ENCODE data around the gene ASPSCR1. TPM values are rescaled to one million over a fixed set of nuclear protein-coding genes. Genes with fewer than 3 reads are reported as not detected.

The ASPSCR1 gene
- total and polyA plus RNA-seq, 2 of the 13 experiments (the other 11 are each of a cell fraction or from before 2014, with no cell fraction given) = 274 to 314 TPM

DNA sequence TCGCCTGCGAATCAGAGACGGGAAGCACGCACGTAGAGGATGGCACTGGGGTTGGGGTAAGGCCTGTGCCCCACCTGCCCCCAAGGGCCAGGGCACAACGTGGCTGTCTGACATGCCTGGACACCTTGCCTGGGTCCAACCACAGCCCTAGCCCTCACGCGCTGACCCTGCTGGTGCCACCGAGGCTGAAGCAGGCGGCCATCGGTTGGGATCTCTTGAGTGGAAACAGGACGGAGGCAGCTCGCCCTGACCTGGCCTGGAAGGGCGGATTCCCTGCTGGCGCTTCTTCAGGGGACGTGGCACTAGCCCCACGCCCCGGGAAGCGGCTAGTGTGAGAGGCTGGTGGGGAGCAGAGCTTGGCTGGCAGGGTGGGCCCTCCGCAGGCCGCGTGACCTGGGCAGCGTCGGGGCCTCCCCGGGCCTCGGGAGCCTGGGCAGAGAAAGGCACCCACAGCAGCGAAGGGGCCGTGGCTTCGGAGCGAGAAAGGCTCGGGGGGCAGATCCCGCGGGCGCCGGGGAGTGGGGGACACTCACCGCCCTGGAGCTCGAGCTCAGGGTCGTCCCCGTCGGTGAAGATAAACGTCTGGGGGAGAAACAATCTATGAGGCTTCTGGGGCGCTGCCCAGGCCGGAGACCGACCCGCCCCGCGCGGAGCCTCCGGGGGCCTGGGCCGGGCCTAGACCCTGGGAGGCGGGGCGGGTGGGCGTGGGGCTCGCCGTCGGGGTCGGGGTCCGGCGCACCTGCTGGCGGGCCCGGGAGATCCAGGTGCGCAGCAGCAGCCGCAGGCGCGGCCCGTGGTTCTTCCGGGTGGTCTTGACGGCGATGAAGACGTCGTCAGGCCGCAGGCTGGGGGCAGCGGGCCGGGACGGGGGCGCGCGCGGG is 73.6 kb downstream of the ASPSCR1 start:
- Histone ChIP-seq H3K36me3 (replicated peaks in 1 of 2; ENCODE audit: control insufficient read depth in 1 of 2, insufficient read depth in 2 of 2, low read length in 2 of 2) (peaks cover 19 to 48% of the 10 kb centered on the region in 2 experiments), H2AFZ (ENCODE audit: low read length) (no peak overlapping the region), H3K79me2 (ENCODE audit: insufficient read depth, low read length) (peaks cover 37% of the 10 kb centered on the region), H3K9ac (ENCODE audit: insufficient read depth, low read depth, low read length) (peak overlapping the region; percentile 88), H3K27me3 (ENCODE audit: control insufficient read depth in 1 of 2, insufficient read depth in 2 of 2, low read length in 2 of 2) (no peaks in the 10 kb centered on the region; a peak in 2 of 5 replicates), H3K4me1 (ENCODE audit: insufficient read depth, low read length) (peaks cover 42% of the 10 kb centered on the region), H3K4me3 (replicated peaks in 1 of 3; ENCODE audit: insufficient read depth in 1 of 3, low read depth in 2 of 3, low read length in 3 of 3) (peak overlapping the region; percentile 76 to 99 (median 95)), H3K4me2 (ENCODE audit: low read depth, low read length) (peak overlapping the region; percentile 100), H4K20me1 (ENCODE audit: insufficient read depth, low read length) (no peaks in the 10 kb centered on the region; the same call in 1 of the 2 replicates), H3K9me3 (ENCODE audit: low read length) (no peaks in the 10 kb centered on the region), H3K27ac (ENCODE audit: extremely low read length, insufficient read depth, low read length) (peak overlapping the region; percentile 71)
- DNase-seq (ENCODE audit: low spot score) (no peak), ATAC-seq (peak; percentile 23), FAIRE-seq (no peak)
- intact Hi-C loops (cut with micrococcal nuclease; ENCODE audit: unreplicated experiment) (loop anchor here (1.0 to 5.0 kb wide), 2 partner anchors 14 to 46 kb away; partner anchors contain the start of genes DCXR and FASN), in situ Hi-C loops (cut with HindIII; ENCODE audit: extremely low pct_ligation_motif_present, low pct_unique_long_range_greater_than_20kb) (no loop called here)
- ChIA-PET POLR2A (interaction anchor here (1.0 to 3.4 kb wide), 6 partner anchors 7 to 179 kb away, joined by 3 to 33 read pairs (median 4); partner anchors contain the start of genes CENPX, DCXR, DUS1L and LRRC45), CTCF (ENCODE audit: low intra/inter-chr PET ratio, low total read pairs) (interaction anchor here (0.6 kb wide), 1 partner anchor 14 kb away, joined by 3 read pairs; the partner anchor contains the start of gene DCXR)
- BruUV-seq (replicated peaks) = no TSS peak
- 25% methylated on average over 25 of the region's 79 CpGs for WGBS (ENCODE audit: low lambda C conversion rate)
- TF ChIP-seq CBFB (CRISPR knock-in tag; IDR thresholded peaks at IDR 0.05) = peak; percentile 15; the same call in 1 of the 2 replicates
- no peak for TF ChIP-seq ZNF761 (CRISPR knock-in tag; conservative IDR thresholded peaks at IDR 0.05)
- TF ChIP-seq RBFOX2 (IDR thresholded peaks at IDR 0.05; ENCODE audit: low read depth, low read length) = peak; percentile 61
- TF ChIP-seq ZNF17 (CRISPR knock-in tag; IDR thresholded peaks at IDR 0.05) = no peak
- TF ChIP-seq ZNF777 (CRISPR knock-in tag; IDR thresholded peaks at IDR 0.05) = peak; percentile 87
- TF ChIP-seq ZNF879 (CRISPR knock-in tag; IDR thresholded peaks at IDR 0.05) = no peak
- TF ChIP-seq ZSCAN31 (CRISPR knock-in tag; IDR thresholded peaks at IDR 0.05; ENCODE audit: low read depth) = peak; percentile 72; the same call in 1 of the 2 replicates
- TF ChIP-seq ZBTB42 (CRISPR knock-in tag; IDR thresholded peaks at IDR 0.05) = no peak
- TF ChIP-seq, protein P1, sequence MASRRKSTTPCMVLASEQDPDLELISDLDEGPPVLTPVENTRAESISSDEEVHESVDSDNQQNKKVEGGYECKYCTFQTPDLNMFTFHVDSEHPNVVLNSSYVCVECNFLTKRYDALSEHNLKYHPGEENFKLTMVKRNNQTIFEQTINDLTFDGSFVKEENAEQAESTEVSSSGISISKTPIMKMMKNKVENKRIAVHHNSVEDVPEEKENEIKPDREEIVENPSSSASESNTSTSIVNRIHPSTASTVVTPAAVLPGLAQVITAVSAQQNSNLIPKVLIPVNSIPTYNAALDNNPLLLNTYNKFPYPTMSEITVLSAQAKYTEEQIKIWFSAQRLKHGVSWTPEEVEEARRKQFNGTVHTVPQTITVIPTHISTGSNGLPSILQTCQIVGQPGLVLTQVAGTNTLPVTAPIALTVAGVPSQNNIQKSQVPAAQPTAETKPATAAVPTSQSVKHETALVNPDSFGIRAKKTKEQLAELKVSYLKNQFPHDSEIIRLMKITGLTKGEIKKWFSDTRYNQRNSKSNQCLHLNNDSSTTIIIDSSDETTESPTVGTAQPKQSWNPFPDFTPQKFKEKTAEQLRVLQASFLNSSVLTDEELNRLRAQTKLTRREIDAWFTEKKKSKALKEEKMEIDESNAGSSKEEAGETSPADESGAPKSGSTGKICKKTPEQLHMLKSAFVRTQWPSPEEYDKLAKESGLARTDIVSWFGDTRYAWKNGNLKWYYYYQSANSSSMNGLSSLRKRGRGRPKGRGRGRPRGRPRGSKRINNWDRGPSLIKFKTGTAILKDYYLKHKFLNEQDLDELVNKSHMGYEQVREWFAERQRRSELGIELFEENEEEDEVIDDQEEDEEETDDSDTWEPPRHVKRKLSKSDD (CRISPR knock-in tag; IDR thresholded peaks at IDR 0.05; ENCODE audit: low read depth) = 0 out of 2 replicates have a peak, but pooled peaks have one; percentile 82
- TF ChIP-seq, protein P2, sequence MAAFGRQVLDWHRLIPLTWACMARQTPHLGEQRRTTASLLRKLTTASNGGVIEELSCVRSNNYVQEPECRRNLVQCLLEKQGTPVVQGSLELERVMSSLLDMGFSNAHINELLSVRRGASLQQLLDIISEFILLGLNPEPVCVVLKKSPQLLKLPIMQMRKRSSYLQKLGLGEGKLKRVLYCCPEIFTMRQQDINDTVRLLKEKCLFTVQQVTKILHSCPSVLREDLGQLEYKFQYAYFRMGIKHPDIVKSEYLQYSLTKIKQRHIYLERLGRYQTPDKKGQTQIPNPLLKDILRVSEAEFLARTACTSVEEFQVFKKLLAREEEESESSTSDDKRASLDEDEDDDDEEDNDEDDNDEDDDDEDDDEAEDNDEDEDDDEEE (CRISPR knock-in tag; IDR thresholded peaks at IDR 0.05) = 0 out of 2 replicates have a peak, but pooled peaks have one; percentile 56
- no peak; the same call in 1 of the 2 replicates for TF ChIP-seq ZNF83 (CRISPR knock-in tag; IDR thresholded peaks at IDR 0.05; ENCODE audit: borderline replicate concordance)
- no peak for TF ChIP-seq ZNF850 (CRISPR knock-in tag; conservative IDR thresholded peaks at IDR 0.05)
- TF ChIP-seq, protein P3, sequence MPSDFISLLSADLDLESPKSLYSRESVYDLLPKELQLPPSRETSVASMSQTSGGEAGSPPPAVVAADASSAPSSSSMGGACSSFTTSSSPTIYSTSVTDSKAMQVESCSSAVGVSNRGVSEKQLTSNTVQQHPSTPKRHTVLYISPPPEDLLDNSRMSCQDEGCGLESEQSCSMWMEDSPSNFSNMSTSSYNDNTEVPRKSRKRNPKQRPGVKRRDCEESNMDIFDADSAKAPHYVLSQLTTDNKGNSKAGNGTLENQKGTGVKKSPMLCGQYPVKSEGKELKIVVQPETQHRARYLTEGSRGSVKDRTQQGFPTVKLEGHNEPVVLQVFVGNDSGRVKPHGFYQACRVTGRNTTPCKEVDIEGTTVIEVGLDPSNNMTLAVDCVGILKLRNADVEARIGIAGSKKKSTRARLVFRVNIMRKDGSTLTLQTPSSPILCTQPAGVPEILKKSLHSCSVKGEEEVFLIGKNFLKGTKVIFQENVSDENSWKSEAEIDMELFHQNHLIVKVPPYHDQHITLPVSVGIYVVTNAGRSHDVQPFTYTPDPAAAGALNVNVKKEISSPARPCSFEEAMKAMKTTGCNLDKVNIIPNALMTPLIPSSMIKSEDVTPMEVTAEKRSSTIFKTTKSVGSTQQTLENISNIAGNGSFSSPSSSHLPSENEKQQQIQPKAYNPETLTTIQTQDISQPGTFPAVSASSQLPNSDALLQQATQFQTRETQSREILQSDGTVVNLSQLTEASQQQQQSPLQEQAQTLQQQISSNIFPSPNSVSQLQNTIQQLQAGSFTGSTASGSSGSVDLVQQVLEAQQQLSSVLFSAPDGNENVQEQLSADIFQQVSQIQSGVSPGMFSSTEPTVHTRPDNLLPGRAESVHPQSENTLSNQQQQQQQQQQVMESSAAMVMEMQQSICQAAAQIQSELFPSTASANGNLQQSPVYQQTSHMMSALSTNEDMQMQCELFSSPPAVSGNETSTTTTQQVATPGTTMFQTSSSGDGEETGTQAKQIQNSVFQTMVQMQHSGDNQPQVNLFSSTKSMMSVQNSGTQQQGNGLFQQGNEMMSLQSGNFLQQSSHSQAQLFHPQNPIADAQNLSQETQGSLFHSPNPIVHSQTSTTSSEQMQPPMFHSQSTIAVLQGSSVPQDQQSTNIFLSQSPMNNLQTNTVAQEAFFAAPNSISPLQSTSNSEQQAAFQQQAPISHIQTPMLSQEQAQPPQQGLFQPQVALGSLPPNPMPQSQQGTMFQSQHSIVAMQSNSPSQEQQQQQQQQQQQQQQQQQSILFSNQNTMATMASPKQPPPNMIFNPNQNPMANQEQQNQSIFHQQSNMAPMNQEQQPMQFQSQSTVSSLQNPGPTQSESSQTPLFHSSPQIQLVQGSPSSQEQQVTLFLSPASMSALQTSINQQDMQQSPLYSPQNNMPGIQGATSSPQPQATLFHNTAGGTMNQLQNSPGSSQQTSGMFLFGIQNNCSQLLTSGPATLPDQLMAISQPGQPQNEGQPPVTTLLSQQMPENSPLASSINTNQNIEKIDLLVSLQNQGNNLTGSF (CRISPR knock-in tag; IDR thresholded peaks at IDR 0.05) = 0 out of 2 replicates have a peak, but pooled peaks have one; percentile 22
